GM21423 (cell line): ENCODE measurements around the gene MSANTD1.

ENCODE experiments used
- ATAC-seq: cut with Tn5 transposase; IDR thresholded peaks from one replicate; pipeline ENCODE4 v1.9.1; 2021; ENCODE audit warnings: mild to moderate bottlenecking, moderate library complexity; ENCODE audit not compliant: unreplicated experiment

Gene MSANTD1

GRCh38 chr4:3232001-3232400 is 17.0 kb upstream of the MSANTD1 start:
- ATAC-seq, result no peak

GRCh38 chr4:3232871-3233271 is 16.1 kb upstream of the MSANTD1 start:
- ATAC-seq, result no peak

- no peak for ATAC-seq
Measured at GRCh38 chr4:3233391-3234071, 15.4 kb upstream of the MSANTD1 start.

- no peak for ATAC-seq
Measured at GRCh38 chr4:3234171-3235029, 14.6 kb upstream of the MSANTD1 start.

GRCh38 chr4:3235030-3235345 is 14.0 kb upstream of the MSANTD1 start:
- ATAC-seq, result no peak

- ATAC-seq, result no peak
Measured at GRCh38 chr4:3235581-3235980, 13.4 kb upstream of the MSANTD1 start.

- no peak for ATAC-seq
Measured at GRCh38 chr4:3236326-3236878, 12.6 kb upstream of the MSANTD1 start.

GRCh38 chr4:3237266-3237665 is 11.7 kb upstream of the MSANTD1 start:
- ATAC-seq, result no peak

- no peak for ATAC-seq
Measured at GRCh38 chr4:3237712-3238560, 11.0 kb upstream of the MSANTD1 start.

- ATAC-seq, result no peak
Measured at GRCh38 chr4:3238721-3239120, 10.2 kb upstream of the MSANTD1 start.

GRCh38 chr4:3239303-3239702 is 9.7 kb upstream of the MSANTD1 start:
- ATAC-seq, result no peak

- no peak for ATAC-seq
Measured at GRCh38 chr4:3239998-3240920, 8.7 kb upstream of the MSANTD1 start.

- no peak for ATAC-seq
Measured at GRCh38 chr4:3240936-3241522, 7.9 kb upstream of the MSANTD1 start.

GRCh38 chr4:3241898-3242524 is 6.9 kb upstream of the MSANTD1 start:
- no peak for ATAC-seq

GRCh38 chr4:3243136-3243780 is 5.7 kb upstream of the MSANTD1 start:
- no peak for ATAC-seq

- no peak for ATAC-seq
Measured at GRCh38 chr4:3244002-3244401, 5.0 kb upstream of the MSANTD1 start.

- no peak for ATAC-seq
Measured at GRCh38 chr4:3244747-3245146, 4.2 kb upstream of the MSANTD1 start.

- no peak for ATAC-seq
Measured at GRCh38 chr4:3245676-3246075, 3.3 kb upstream of the MSANTD1 start.
